DOHH2 (cell line): Measurements from ENCODE around the gene CADPS2.

Source experiments
- EZH2phosphoT487 ChIP-seq: fragments of 200-600 bp; sonication (generic); IDR thresholded peaks from 2 replicates; pipeline ENCODE4 v1.6.1; 2017; ENCODE audit warnings: borderline replicate concordance, mild to moderate bottlenecking, antibody characterized with exemption, low read length, moderate library complexity, mixed read lengths
- TF ChIP-seq, protein P1 (sequence below): fragments of 200-600 bp; sonication (generic); IDR thresholded peaks from one replicate; pipeline ENCODE4 v1.5.1; 2014; ENCODE audit warnings: antibody characterized with exemption, mild to moderate bottlenecking, low read depth, low read length; ENCODE audit not compliant: poor library complexity, severe bottlenecking

DNA sequence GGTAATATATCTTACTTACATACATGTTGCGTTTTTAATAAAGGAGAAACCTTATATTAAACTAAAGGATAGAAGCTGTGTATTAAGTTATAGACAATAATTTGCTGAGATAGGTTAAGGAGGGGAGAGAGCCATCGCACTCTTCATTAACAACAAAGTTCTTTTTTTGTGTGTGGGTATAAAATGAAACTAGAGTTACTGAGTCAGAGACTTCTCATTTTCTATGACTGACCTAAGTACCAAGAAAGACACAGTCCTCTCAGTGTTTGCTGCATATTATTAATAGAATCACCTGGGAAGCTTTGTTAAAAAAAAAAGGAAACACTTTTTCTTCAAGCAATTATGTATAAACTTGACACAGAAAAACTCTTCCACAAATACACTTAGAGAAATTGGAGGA is 613.1 kb downstream of the CADPS2 start:
- TF ChIP-seq, protein P1, sequence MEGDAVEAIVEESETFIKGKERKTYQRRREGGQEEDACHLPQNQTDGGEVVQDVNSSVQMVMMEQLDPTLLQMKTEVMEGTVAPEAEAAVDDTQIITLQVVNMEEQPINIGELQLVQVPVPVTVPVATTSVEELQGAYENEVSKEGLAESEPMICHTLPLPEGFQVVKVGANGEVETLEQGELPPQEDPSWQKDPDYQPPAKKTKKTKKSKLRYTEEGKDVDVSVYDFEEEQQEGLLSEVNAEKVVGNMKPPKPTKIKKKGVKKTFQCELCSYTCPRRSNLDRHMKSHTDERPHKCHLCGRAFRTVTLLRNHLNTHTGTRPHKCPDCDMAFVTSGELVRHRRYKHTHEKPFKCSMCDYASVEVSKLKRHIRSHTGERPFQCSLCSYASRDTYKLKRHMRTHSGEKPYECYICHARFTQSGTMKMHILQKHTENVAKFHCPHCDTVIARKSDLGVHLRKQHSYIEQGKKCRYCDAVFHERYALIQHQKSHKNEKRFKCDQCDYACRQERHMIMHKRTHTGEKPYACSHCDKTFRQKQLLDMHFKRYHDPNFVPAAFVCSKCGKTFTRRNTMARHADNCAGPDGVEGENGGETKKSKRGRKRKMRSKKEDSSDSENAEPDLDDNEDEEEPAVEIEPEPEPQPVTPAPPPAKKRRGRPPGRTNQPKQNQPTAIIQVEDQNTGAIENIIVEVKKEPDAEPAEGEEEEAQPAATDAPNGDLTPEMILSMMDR: no peak
- no peak for TF ChIP-seq EZH2phosphoT487
